Eye (tissue), 1 donor: ENCODE measurements around the gene C1orf198.

ENCODE experiments used
- DNase-seq: peaks from one replicate; pipeline ENCODE4 v3.0.0-alpha.2; 2015

C1orf198 gene

DNA sequence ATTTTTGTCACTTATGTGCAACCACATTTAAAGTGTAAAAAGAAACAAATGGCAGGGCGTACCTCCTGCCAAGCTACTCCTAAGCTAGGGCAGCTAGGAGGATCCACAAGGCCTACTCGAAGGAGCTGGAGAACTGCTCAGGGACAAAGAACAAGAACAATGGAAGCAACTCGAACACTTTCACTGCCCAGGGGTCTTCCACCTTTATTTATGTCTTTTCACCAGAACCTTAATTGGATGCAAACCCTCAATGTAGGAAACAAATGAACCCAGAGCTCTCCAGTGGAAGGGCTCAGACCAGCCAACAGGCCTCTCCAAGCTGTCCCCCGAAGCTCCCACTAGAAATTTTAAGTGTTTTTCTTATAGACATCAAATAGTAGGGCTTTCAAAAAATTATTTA lies 39.9 kb downstream of the C1orf198 start:
- DNase-seq, result no peak

DNA sequence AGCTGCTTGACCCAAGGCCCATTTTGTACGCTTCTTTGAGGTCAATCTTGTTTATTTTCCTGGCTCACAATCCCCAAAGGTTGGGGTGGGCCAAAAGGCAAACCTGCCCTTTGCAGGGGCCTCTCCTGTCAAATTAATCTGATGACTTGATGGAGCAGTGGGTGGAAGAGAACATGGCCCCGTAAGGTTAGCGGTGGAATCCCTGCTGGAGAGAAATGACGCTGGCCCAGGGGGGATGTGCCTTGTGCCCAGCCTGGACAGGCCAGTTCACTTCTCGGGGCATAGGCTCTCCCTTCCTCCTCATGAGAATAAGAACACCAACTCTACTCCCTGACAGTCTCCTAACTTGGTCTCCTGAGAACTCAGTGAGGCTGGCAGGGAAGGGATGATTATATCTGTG lies 40.5 kb downstream of the C1orf198 start:
- DNase-seq, result peak; percentile 24

- peak; percentile 78 for DNase-seq
Measured at GRCh38 chr1:230827081-230827681, 41.1 kb downstream of the C1orf198 start.

DNA sequence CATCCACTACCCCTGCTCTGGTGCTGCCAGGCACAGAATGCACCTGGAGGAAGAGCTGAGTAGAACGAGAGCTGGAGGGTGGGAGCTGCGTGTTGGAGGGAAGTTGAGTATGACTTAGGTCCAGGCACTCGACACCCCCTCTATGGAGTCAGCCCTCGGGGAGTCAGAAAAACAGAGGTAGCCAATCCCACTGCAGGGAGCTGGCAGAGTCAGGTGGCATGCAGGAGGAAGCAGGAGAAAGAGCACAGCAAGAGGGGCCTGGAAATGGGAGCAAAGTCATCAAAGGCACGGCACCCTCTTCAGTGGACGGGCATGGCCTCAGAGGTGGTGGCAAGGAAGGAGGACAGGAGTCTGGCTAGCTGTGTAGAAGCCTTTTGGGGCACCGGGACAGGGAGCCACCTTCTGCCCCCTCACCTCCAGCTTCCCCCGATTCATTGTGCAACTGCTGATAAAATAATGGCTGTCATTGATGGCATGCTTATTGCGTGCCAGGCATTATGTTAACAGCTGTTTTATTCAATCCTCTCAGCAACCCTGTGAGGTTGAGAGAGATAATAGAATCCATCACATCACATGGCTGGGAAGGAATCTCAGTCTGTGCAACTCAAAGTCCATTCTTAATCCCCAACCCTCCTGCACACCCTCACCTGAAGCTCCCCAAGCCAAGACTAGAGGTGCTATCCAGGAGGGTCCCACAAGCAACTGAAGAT lies 42.0 kb downstream of the C1orf198 start:
- DNase-seq, result no peak

- DNase-seq, result peak; percentile 53
Measured at GRCh38 chr1:230825761-230826160, 42.6 kb downstream of the C1orf198 start.

DNA sequence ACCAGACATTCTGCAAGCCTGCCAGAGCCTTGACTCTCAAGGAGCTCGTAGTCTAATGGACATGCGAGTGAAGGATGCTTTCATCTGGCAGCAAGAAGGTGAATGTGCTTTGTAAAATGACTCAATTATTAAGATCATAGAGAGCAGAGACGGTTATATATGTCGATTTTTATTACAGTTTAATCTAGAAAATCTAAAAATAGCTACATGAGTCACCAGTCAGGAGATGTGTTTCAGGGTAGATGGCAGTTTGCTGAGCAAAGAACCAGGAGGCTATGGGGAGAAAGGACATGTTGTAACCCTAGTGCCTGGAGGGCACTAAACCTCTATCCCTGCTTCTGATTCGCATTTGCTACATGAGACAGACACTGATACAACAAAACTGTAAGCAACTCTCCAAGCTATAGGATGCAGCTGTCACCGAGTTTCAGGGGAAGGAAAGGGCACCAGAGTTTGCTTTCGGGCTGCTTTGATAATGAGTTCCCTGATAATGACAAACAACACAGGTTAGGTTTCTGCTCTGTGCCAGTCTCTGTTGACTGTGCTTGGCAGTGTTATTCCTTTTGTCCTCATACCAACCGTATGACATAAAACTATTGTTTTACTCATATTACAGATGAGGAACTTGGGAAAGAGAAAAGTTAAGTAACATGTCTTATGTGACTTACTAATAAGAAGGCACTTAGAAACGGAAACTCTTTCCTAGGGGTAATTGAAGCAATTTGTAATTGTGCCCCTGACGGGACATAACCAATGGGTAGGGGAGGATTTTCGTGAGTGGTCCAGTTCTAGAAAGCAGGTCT lies 43.2 kb downstream of the C1orf198 start:
- peak; percentile 48 for DNase-seq

DNA sequence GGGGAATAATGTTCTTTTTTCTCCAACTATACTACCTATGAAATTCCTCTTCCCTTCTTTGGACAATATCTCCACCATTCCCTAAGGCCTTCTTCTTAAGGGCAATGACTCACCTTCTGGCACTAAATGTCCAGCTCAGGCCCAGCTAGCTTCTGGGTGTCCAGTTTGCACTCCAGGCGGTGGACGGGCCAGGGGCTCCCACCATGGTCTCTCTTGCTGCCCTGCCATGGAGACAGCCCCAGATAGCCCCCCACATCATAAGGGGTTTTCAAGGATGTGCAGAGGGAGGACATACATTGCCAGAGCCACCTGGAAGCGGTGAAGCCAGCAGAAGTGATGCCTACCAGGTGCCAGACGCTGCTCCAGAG lies 43.8 kb downstream of the C1orf198 start:
- no peak for DNase-seq

- DNase-seq, result no peak
Measured at GRCh38 chr1:230823931-230824381, 44.4 kb downstream of the C1orf198 start.

GRCh38 chr1:230823426-230823825 lies 44.9 kb downstream of the C1orf198 start:
- DNase-seq, result no peak

GRCh38 chr1:230822092-230822581 lies 46.2 kb downstream of the C1orf198 start:
- DNase-seq, result peak; percentile 56

GRCh38 chr1:230821346-230821745 lies 47.0 kb downstream of the C1orf198 start:
- no peak for DNase-seq

- DNase-seq, result no peak
Measured at GRCh38 chr1:230820568-230820967, 47.8 kb downstream of the C1orf198 start.

DNA sequence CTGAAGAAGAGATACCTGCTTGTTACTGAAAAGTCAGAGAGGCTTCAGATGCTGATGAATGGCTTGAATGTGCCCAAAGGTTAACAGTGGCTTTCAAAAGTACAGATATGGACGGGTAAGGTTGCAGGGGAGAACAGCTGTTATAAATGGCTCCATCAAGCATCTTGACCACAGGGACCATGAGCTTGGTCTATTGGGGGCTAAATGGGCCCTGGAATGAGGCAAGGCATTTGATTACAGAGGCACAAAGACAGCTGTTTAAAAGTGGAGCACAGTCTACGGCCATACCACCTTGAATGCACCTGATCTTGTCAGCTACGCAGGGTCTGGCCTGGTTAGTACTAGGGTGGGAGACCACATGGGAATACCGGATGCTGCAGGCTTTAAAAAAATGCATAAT lies 48.3 kb downstream of the C1orf198 start:
- DNase-seq, result no peak

DNA sequence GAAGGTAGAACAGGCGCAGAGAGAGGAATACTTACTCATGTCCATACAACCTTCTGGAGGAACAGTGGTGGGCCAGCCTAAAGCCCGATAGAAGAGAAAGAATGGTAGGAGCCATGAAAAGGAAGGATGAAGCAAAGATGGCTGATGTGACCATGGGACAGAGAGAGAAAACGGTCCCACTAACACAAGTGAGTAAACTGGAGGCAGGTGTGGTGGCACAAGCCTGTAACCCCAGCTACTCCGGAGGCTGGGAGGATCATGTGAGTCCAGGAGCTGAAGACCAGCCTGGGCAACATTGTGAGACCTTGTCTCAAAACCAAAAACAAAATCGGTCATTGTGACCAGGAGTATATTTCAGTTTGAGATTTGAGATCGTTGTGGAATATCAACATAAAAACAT lies 49.4 kb downstream of the C1orf198 start:
- DNase-seq, result no peak

- no peak for DNase-seq
Measured at GRCh38 chr1:230818367-230818766, 50.0 kb downstream of the C1orf198 start.

DNA sequence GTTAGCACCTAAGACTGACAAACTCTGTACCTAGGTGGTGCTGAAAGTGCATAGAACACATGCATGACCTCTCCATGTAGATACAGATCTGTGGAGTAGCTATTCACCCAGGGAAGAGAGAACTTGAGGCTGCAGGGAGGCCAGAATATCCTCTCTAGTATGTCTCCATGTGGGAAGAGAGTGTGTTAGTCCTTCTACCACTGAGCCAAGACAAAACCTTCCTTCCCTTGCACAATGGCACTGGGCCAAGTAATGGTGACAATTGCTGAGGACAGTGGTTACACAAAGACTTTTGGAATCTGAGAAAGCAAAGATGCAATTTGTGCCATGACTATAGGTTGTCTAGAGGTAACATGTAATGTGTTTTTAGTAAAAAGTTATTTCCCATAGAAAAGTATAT lies 52.3 kb downstream of the C1orf198 start:
- DNase-seq, result no peak

DNA sequence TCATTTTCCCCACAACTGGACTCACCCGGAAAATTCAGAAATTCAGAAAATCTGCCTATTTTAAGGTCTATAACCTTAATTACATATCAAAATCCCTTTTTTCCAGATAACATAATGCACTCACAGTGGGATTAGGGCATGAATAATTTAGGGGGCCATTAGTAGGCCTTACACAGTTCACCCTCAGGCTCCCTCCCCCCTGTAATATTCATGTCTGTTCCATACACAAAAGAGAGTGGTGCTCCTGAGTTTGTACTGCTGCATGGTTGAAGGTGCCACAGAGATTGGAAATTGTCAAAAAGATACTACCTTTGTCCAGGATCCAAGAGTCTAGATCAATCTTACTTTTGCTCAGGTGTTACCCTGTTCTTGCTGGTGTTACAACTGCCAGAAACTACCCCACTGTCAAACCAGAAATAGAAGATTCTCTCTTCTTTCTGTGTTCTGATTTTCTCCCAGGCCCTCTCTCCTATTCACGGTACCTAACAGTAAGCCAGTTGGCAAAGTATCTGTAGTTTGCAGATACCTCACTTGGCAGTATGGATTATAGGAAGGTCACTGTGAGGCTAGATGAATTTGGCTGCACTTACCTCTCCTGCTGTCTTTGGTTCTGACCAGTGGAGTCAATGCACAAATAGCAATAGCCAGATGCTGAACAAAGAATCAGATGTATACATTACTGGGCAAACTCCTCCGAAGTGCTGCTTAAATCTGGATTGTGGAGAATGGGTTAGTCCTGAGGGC lies 53.2 kb downstream of the C1orf198 start:
- peak; percentile 77 for DNase-seq

- no peak for DNase-seq
Measured at GRCh38 chr1:230812568-230812967, 55.8 kb downstream of the C1orf198 start.

- no peak for DNase-seq
Measured at GRCh38 chr1:230809256-230809990, 58.9 kb downstream of the C1orf198 start.

DNA sequence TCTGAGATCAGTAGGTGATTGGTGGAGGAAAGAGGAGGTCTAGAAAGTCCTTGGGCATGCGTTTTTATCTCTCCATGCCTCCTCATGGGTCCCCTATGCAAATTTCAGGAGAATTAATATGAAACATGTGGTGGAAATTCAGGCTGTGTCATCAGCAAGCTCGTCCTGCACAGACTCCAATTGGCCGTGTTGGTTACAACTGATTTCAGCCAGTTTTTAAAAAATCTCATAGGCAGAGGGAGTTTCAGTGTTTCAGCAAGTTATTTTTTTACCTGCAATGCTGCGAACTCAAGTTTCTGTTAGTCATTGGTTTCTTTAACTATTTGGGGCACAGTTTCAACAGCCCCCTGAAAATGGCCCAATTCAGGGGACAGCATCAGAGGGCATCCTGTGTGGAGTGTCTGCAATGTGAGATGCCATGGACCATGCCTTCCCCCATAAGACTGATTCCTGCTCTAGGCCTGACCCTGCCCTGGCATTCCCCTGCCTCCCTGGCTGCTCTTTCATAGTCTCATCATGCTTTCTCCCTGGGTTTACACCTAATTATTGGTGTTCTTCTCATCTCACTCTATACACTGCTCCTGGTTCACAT lies 59.9 kb downstream of the C1orf198 start:
- peak; percentile 63 for DNase-seq

- DNase-seq, result no peak
Measured at GRCh38 chr1:230807561-230808280, 60.6 kb downstream of the C1orf198 start.
